GM03348 (cell line): ENCODE data around the gene NCL.
A peak's percentile ranks its signal among the peaks of the same experiment; 100 is the strongest.
"Not testable (repeated sequence)": the region's sequence is repeated elsewhere in the genome, so short reads cannot be mapped to it uniquely, and the experiment has no call there.

ENCODE experiments used
- DNase-seq: peaks from one replicate; pipeline ENCODE4 v3.0.0; 2012; ENCODE audit warnings: low spot score

NCL gene

DNA sequence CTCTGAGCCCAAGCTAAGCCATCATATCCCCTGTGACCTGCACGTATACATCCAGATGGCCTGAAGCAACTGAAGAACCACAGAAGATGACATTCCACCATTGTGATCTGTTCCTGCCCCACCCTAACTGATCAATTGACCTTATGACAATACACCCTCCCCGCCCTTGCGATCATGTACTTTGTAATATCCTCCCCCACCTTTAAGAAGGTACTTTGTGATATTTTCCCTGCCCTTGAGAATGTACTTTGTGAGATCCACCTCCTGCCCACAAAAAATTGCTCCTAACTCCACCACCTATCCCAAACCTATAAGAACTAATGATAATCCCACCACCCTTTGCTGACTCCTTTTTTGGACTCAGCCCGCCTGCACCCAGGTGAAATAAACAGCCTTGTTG lies 33.8 kb downstream of the NCL start:
- DNase-seq: not testable (repeated sequence)

DNA sequence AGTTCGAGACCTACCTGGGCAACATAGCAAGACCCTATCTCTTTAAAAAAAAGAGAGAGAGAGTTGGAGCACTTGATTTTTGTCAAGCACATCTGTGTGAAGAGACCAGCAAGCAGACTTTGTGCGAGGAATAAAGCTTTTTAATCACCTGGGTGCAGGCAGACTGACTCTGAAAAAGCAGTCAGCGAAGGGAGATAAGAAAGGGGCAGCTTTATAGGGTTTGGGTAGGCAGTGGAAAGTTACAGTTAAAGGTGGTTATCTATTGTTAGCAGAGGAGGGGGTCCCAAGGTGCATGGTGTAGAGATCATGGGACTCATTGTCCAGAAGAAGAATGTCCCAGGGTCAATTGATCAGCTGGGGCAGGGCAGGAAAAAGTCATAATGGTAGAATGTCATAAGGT lies 34.4 kb downstream of the NCL start:
- DNase-seq: no peak

DNA sequence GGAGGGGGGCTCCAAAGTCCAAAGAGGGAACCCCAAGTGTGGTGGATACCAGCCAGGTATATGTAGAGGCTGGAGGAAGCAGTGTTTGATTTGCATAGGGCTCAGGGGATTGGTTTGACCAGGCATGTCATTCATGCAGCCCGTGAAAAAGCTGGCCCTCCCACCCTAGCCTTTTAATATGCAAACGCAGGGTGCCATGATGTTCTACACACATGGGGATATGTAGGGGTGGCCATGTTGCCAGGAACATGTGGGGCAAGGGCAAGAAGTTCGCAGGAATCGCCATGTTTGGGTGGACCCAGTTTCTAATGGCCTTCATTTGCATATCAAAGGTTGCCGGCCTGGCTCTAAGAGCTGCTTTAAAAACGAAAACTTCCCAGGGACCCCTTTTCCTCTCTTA lies 35.1 kb downstream of the NCL start:
- no peak for DNase-seq

DNA sequence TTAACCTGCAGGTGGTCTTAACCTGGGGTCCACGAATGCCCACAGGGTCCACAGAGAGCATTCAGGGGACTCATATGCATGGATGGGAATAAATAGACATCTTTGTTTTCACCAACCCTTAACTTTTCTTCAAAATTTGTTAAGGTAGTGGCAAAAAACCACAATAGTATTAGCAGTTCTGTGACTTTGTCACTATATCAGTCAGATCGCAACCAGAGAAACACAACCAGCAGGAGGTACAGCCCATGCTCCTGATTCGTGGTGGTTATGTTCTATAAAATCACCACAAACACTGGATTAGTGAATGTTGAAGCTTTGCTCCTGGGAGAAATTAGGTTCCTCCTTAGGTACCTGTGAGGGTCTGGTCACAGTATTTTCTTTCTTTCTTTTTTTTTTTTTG lies 37.2 kb downstream of the NCL start:
- DNase-seq: no peak

DNA sequence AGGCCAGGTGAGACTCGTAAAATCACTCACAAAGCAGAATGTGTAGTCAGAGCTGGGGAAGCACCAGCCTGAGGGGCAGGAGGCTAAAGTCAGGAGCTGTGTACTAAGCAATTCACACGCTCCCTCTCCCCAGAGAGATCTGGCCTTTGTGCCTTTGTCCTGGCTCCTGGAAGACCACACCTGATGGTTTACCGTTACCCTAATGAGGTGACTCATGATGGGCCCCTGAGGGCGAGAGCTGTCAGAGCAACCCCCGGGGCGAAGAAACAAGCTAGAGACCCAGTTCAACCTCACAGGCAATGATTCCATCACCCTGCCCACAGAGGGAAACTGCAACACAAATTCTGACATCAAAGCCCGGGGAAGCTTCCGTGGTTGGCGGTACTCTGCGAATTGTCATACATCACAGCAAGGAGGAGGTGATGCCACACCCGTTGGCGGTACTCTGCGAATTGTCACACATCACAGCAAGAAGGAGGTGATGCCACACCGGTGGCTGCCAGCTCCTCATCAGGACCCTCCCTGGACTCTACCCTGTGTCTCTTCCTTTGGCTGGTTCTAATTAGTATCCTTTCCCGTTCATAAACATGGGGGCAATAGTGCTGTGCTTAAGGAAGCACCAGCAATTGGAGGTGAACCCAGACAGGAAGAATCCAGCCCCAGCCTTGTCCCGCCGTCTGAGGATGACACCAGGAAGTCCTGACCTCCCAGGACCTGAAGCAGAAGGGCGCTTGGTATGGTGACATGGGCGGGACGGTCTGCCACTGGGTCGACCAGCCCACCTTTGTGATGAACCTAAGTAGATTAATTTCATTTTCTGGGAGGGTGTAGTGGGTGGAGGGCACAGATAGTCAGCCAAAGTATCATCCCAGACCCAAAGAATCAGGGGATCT lies 38.2 kb downstream of the NCL start:
- DNase-seq: no peak

DNA sequence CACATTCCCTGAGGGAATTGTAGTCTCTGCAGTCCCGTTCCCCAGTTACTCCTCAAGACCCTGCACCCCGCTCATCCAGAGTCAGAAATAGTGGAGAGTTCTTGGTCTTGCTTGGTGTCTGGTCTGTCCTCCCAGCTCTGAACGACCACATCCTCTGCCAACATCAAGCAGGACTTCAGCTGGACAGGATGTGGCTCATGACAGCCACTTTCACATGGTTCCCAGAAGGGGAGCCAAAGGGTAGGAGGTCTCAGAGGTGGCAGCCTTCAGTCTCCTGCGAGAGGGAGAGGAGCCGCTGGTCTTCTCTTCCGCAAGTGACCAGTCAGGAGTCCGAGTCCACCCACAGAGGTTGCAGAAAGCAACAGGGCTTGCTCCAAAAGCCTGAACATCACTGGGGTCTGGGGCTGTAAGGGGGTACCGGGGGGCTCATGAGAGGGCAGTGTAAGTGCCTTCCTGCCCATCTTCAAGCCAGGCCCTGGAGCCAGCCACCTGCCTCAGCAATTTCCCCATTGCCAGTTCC lies 38.9 kb downstream of the NCL start:
- DNase-seq: no peak

DNA sequence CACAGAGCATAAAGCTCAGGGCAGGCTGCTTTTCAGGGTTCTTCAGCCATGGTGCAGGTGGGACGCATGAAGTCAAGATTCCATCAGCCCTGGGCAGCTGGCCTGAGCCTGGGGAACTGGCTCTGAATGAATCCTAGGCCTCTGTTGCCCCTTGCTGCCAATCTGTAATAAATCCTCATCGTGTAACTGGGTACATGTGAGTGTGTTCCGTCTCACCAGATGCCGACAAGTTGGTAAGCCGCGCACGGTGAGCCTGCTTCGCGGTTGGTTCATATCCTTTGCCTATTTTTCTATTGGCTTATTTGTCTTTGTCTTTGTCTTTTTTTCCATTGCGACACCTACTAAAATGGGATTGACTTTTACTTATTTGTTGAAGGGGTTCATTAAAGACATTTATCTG lies 41.1 kb downstream of the NCL start:
- no peak for DNase-seq

DNA sequence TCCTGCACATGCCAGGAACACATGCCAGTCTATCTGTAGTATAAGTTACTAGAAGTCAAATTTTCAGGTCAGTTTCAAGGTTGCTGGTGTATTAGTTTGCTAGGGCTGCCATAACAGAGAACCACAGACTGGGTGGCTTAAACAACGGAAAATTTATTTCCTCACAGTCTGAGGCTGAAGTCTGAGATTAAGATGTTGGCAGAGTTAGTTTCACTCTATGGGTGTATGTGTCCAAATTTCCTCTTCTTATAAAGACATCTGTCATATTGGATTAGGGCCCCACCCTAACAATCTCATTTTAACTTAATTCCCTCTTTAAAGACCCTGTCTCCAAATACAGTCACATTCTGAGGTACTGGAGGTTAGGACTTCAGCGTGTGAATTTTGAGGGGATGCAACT lies 42.2 kb downstream of the NCL start:
- no peak for DNase-seq

DNA sequence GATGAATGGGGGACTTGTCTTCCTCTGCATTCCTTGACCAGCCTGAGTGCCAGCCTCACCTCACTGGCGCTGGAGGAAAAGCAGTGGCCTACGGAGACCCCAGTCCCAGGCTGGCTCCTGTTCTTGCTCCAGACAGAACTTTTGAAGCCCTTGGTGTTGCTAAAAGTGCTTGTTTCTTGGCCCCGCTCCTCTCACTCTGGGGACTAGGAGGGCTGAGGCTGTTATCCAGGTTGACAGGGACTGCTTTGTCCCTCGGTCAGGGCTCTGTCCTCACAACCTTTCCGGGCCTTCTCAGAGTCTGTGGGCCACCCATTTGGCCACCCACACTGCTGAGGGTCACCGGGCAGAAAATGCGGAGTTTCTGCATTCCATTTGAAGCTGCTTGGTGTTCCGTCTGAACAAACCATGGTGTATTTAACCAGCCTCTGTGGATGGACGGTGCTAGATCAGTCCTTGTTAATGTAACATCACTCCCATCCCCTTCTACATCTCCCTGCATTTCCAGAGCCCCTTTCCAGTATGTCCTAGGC lies 43.2 kb downstream of the NCL start:
- DNase-seq: no peak

DNA sequence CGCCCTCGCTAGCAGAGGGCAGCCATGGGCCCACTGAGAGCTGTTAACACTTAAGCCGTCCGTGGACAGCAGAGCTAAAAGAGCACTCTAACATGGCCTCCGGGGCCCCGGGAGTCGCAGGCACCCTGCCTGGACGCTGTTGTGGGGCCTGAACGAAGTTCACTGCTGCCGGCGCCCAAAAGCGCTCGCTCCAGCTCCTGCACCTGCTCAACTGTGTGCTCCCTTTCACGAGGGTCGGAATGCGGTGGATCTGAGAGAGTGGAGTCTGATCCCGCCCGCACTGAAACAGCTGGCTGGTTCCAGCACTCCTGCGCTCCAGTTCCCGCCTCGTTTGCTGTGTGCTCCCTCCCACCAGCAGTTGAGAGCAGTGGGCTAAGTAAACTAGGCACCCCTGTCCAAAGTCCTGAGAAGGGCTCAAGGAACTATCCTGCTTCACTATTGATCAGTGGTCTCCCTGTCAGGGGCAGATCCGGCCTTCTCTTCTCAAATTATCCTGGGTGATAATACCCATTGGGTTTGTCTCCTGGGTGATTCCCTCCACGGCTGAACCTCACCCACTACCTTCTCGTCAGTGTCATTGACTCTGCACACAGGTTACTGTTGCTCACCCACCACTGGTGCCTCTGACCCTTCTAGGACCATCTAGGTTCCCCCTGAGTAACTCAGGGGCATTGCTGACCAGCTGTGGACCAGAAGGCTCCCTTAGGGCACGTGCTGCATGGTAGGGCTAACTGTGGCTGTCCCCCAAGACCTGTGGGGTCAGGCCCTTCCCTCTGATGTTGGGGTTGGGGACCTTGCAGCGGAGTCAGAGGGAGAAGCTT lies 45.3 kb downstream of the NCL start:
- no peak for DNase-seq

DNA sequence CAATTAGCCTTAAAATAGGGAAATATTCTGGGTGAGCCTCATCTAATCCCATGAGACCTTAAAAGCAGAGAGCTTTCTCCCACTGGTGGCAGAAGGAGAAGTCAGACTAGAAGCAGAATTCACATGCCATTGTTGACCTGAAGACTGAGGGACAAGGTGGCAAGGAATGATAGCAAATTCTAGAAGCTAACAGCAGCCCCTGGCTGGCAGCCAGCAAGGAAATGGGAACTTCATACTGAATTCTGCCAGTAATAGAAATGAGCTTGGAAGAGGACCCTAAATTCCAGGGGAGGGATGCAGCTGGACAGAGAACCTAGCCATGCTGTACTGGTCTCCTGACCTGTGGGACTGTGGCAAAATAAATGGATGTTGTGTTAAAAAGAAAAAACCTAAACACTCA lies 49.3 kb downstream of the NCL start:
- no peak for DNase-seq

DNA sequence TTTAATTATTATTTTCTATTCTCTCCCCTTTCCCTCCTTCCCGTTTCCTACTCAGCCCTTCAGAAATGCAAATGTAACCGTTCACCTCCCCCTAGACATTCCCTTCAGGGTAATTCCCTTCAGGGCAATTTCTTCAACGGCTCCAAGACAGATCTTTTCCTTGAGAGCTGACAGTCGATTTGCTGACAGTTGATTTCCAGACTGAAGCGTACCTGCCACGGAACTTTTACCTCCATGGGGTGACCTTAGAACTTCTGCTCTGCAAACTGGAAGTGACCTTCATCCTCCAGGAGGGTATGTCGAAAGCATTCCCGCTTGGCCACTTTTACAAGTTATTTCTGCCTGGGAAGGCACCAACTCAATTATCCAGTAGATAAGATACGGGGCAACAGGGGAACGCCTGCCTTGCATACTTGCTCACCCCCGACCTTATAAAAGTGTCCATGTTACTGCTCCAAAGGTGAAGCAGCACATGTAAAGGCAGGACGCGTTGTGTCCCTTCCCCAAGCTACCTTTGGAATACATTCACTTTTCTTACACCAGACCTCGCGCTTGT lies 50.3 kb downstream of the NCL start:
- DNase-seq: no peak

DNA sequence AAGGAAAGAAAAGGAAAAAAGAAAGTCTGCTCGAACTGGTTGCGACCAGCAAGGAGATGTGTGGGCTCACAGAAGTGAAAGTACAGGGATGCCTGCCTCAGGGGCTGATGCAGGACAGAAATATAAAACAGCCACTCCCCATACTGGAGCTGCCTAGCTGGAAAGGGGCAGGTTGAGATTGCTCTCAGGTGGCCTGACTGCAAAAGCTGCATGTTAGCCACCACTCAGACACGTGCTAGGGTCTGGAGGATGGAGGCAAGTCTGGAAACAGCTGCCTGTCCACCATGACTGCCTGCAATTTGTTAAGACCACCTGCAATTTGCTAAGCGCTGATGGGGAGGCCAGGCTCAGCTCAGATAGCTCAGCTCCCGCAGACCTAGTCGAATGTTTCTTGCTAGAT lies 50.8 kb downstream of the NCL start:
- DNase-seq: no peak

DNA sequence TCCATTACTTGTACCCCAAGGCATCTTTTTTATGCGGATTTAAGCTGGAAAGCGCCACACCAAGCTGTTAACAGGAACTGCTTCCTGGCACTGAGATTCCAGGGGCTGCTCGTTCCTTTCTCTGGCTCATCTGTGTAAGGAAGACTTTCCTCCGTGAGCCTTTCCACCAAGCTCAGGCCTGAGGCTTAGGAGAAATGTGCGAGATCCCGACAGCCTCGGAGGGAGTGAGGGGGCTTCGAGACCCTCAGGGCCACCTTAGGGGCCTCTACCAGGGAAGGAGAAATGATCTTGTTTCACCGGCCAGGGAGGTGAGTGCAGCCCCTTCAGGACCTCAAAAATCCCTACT lies 51.7 kb downstream of the NCL start:
- DNase-seq: no peak

DNA sequence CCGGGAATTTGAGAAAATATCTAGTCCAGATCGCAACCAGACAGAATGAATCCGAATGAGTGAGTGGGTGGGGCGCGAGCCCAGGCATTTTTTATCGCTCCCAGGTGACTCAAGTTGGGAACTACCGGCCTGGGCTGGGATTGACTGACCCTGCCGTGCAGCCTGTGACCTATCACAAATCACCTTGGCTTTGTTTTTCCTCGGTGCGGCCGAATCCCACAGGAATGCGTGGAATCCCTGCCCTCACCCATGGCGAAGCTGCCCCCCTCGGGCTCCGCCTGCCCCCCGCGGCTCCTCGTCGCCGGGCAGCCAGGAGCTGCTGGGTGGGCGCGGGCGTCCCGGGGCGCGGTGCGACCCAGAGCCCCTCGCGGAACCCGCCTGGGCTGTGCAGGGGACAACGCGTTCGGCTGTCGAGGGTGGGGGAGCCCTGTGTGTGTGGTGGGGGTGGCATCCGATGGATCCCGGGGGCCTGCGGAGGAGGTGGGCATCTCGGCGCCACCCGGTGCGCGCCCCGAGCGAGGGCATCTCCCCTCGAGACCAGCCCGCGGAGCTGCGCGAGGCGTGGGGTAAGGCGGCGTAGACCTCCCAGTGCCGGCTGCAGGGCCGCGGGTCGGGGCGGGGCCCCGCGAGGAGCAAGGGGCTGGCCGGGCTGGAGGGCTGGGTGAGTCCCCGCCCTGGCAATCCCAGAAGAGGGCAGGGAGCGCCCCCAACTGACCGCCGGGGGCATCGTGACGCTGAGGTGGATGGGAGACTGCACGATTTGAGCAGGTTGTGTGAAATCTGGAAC lies 52.3 kb downstream of the NCL start:
- peak; percentile 96 for DNase-seq

DNA sequence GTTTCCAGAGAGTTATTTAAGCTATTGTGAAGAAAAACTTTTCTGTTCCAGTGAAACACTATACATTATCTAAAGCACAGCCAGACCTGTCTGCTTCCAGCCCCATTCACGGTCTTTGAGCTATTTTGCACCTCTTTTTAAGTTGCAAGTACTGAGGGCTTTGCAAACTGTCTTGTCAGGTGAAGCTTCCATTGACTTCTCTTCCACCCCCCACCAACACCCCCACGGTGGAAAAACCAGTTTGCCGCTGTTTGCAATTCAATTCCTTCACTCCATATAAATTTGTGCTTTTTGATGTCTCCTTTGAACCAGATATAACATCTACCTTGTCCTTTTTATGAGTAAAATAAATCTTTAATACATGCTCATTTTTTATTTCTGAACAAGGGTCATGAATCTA lies 53.0 kb downstream of the NCL start:
- no peak for DNase-seq

DNA sequence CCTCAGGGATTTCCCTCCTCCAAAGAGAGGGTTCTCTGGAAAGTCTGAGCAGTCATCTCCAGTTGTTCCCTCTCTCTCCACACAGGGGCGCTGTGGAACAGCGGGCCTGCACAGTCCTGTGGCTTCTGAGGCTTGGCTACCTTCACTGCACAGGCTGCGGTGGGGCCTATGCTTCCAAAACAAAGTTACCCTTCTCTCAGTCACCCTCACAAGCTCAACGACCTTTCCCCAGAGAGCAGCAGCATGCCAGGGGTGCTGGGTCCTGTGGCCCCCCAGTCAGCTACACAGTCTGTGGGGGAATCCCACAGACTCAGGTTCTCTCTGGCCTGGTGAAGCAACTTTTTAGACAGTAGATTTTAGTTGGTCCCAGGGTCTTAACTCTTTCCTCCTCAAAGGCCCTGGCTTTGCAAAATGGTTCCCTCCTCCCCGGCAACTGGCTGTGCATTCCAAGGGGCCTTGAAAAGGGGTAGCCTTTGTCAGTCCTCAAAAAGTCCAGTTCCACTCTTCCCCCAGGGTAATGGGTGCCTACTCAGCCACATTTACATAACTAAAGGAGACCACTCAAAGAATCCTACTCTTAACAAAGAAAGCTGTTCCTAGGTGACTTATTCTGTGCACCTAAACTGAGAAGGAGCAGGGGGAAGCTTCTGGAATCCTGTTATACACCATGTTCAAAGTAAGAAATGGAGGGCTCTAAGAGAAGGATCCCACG lies 53.8 kb downstream of the NCL start:
- no peak for DNase-seq

DNA sequence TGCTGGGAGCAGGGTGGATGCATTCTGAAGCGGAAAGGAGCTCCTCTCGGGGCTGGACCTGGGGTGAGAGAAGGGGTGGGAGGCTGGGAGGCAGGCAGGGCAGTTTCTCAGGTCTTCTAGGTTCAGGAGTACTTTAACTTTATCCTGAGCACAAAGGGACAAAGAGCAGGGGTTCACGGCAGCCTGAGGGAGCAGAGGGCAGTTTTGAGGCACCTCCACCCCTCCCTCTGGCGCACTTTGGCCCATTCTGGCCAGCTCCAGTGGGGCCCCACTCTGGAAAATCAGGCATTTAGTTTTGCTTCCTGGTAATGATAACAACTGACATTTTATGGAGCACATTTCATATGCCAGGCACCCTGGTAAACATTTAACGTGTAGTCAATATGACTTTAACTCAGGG lies 54.5 kb downstream of the NCL start:
- no peak for DNase-seq

DNA sequence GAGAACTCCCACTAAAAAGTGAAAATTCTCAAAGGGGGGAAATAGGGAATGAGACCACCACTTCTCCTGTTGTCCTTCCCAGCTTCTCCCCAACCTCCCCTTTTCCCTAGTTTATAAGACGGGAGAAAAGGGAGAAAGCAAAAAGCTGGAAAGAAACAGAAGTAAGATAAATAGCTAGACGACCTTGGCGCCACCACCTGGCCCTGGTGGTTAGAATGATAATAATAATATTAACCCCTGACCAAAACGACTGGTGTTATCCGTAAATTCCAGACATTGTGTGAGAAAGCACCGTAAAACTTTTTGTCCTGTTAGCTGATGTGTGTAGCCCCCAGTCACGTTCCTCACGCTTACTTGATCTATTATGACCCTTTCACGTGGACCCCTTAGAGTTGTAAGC lies 56.0 kb downstream of the NCL start:
- DNase-seq: not testable (repeated sequence)

DNA sequence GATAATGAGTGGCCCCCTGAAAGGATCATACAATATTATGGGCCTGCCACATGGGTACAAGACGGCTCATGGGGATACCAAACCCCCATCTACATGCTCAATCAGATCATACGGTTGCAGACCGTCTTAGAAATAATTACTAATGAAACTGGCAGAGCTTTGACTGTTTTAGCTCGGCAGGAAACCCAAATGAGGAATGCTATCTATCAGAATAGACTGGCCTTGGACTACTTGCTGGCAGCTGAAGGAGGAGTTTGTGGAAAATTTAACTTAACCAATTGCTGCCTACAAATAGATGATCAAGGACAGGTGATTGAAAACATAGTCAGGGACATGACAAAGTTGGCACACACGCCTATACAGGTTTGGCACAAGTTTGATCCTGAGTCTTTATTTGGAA lies 56.6 kb downstream of the NCL start:
- DNase-seq: not testable (repeated sequence)
